EH (cell line): ENCODE data around the gene TRPC4AP.

Experiments
- DNase-seq: peaks from one replicate; pipeline ENCODE4 v3.0.0-alpha.2; 2015; ENCODE audit warnings: low read depth

Gene TRPC4AP

DNA sequence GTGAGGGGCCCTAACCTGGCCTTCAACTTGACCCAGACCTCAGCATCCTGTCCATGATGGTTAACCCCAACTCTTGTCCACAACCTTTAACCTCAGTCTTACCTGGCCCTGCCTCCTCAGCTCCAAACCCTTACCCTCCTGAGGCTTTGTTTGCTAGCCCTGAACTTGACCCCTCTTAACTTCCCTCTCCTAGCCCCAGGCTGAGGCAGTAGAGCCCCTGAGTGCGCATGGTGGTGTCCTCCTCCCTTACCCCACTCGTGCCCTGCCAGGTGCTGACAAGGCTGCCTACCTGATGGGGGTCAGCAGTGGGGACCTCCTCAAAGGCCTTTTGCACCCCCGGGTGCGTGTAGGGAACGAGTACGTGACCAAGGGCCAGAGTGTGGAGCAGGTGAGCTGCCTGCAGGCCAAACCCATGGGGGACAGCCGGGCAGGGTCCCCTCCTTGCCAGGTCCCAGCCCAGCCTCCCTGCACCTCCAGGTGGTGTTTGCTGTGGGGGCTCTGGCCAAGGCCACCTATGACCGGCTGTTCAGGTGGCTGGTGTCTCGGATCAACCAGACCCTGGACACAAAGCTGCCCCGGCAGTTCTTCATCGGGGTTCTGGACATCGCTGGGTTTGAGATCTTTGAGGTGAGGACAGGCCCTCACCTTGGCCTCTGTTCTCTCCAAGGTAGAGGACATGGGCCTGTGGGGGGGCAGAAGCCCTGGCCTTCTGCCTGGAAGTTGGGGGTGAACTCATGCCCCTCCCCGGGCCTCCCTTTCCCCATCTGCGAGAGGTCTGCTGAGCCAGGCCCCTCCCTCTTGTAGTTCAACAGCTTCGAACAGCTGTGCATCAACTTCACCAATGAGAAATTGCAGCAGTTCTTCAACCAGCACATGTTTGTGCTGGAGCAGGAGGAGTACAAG lies 105.1 kb downstream of the TRPC4AP start:
- DNase-seq = no peak

DNA sequence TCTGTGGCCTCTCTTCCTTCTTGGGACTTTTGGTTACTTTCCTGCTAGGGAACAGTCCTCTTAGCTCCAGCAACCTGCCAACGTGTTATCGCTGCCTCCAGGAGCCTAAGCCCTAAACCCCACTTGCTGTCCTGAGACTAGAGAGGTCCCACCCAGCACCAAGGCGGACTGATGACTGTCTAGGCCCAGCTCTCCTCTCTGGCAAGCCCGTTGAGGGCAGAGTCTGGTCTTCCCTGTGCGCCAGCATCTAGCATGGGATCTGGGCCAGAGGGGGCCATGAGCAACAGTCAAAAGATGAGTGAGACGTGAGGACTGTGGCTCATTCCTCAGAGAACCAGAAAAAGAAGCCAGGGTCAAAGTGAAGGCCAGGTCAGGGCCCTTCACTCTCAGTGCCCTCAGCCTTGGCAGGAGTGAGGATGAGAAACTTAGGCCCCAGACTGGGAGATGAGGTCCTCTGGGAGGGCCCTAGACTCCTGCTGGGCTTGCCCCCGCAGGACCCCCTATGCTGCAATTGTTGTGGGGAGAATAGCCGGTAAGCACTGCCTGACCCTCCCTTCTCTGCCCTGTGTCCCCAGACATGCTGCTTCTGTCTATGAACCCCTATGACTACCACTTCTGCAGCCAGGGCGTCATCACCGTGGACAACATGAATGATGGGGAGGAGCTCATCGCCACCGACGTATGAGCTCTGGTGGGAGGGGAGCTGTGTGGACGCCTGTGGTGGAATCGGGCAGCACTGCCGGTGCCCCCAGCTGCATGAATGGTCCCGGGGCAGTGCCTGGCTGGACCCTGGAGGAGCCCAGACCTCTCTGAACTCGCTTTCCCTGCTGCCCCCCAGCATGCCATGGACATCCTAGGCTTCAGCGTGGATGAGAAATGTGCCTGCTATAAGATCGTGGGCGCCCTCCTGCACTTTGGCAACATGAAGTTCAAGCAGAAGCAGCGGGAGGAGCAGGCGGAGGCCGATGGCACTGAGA lies 106.0 kb downstream of the TRPC4AP start:
- DNase-seq = peak; percentile 19

DNA sequence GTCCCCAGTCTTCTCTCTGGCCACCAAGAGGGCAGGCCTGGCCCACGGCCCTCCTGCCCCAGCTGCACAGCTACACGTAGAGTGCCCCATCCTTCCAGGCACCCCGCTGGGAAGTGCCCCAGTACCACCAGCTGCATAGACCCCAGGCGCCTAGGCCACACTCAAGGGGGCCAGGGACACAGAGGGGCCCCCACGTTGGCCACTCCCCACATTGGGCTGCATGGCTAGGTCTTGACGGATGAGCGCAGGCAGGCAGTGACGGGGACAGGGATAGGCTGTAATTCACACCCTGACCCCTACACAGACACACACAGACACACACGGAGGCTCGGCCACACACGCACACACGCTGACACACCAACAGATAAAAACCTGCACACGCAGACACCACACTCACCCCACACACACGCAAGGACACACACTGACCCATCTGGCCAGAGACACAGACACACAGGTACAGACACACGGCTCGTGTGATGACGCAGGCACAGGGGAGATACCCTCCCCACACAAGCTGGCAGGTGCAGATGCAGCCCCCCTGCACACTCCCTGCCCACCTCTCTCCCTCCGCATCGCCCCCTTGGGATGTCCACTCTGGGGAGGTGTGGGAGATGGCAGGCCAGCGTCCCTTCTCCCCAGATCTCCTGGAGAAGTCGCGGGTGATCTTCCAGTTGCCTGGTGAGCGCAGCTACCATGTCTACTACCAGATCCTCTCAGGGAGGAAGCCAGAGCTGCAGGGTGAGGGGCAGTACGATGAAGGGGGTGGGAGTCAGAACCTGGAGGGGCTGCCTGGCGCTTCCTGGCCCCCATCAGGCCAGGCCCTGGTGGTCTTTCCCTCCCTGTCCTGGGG lies 106.9 kb downstream of the TRPC4AP start:
- no peak for DNase-seq

DNA sequence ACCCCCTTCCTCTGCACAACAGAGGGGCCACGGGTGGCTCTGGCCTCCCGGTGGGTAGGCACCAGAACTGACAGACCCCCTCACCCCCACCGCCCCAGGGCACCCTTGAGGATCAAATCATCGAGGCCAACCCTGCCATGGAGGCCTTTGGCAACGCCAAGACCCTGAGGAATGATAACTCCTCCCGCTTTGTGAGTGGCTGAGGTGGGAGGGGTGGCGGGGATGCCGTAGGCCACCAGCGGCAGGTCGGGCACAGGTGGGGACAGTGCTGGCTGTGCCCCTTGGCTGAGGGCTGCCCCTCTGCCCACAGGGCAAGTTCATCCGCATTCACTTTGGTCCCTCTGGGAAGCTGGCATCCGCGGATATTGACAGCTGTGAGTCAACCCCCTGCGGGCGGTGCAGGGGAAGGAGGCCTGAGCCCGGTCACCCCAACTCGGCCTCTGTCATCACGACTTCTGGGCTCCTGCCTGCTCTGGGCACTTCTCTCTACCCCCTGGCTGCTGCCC lies 107.8 kb downstream of the TRPC4AP start:
- DNase-seq = no peak

DNA sequence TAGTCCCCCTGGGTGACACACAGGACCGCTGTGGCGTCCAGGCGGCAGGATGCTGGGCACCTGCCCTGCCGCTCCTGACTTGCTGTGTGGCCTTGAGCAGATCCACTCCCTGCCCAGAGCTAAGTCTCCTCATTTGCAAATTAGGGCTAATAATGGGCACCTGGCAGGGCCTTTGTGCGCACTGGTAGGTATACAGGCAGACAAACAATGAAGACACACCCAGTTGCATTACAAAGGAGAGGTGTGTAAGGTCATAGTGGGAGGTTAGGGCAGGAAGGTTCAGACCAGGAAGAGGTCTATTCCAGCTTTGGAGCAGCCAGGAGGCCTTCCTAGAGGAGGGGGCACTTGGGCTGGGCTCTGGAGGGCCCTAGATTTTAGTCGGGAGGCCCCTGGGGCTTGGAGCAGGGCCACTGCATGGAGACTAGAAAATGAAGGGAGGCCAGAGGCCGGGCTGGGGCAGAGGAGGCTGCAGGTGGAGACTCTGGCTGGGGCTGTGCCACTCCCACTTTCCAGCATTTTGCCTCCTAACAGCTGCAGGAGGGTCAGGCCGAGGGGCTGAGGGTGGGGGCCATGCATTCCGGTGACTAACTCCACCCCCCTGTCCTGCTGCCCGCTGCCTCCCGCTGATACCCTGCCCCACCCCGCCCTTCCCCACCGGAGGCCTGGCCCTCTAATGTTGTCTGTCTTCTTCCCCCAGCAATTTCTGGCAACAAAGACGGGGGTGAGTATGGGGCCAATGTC lies 108.4 kb downstream of the TRPC4AP start:
- DNase-seq = no peak

DNA sequence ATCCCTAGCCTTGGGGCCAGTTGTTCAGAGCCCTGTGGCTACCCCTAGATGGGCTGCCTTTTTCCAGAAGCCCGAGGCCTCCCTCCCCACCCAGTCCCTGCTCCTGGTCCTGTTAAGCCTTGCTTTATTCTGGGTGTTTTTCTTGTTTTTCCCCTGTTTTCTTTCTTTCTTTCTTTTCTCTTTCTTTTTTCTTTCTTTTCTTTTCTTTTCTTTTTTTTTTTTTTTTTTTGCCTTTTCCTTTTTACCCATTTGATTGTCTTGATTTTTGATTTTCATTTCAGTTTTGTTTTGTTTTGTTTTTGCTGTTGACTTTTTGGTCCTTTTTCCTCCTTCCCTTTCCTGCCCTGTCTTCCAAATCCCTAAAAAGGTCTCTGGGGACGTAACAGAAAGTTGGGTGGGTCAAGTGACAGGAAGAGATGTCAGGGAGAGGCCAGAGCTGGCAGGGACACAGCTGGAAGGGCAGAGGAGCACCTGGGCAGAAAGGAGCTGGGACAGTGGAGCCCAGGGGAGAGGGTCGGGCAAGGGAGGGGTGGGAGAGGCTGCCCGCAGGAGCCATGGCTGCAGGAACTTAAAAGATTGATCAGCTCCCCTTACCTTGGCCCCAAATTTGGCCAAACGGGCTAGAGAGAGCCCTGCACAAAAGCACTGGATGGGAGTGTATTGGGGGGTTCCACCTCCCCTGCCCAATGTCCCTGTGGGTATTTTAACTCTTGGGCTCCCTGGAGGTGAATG lies 109.4 kb downstream of the TRPC4AP start:
- DNase-seq = no peak

DNA sequence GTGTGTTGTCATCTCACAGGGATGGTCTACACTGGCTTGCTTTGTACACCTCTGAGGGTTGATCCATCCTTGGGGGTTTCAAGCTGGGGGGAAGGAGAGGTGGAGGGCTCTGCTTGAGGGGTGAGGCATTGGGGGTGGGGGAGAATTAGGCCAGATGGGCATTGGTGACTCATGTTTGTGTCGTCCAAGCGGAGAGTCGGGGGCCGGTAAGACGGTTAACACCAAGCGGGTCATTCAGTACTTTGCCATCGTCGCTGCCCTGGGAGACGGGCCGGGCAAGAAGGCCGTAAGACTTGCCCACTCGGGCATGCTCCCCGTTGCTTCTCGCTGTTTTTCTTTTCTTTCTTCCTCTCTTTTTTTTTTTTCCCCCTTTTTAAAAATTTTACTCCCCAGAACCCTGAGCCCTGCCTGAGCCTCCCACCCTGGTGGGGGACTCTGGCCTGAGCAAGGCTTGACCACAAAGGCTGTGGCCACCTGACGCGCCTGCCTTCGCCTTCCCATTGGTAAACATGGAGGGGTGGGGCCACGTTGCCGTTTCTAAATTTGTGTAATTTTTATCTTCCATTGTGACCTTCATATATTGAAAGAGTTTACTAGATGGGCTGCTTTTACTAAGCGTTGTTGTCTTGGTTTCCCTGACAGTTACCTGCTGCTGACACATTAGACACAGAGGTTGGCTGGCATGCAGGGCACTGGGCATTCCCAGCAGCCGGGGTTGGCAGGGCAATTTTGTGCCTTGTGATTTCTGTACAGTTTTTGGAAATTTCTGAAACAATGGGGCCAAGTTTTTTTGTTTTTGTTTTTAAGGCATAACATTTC lies 110.1 kb downstream of the TRPC4AP start:
- DNase-seq = no peak

DNA sequence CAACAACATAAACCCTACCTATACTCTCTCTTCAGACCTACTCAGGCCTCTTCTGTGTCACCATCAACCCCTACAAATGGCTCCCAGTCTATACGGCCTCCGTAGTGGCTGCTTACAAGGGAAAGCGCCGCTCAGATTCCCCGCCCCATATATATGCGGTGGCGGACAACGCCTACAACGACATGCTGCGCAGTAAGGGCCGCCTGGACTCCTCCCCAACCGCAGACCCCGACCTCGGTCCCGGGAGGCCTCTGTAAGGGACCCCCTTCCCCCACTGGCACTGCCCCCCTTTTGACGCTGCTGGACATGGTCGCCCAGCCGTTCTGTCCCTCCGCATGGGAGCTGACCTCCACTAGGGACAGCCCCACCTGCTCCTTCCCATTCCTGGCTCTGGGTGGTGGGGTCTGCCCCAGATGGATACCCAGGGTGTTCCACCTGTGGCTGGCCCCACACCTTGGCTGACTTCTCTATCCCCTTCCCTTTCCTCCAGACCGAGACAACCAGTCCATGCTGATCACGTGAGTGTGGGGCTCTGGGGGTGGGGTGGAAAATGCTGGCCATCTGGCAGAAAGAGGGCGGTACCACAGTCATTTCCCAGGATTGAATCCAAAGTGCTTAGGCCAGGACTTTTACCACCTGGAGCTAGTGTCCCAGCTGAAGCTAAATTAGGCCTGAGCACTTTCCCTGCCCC lies 111.9 kb downstream of the TRPC4AP start:
- peak; percentile 38 for DNase-seq

DNA sequence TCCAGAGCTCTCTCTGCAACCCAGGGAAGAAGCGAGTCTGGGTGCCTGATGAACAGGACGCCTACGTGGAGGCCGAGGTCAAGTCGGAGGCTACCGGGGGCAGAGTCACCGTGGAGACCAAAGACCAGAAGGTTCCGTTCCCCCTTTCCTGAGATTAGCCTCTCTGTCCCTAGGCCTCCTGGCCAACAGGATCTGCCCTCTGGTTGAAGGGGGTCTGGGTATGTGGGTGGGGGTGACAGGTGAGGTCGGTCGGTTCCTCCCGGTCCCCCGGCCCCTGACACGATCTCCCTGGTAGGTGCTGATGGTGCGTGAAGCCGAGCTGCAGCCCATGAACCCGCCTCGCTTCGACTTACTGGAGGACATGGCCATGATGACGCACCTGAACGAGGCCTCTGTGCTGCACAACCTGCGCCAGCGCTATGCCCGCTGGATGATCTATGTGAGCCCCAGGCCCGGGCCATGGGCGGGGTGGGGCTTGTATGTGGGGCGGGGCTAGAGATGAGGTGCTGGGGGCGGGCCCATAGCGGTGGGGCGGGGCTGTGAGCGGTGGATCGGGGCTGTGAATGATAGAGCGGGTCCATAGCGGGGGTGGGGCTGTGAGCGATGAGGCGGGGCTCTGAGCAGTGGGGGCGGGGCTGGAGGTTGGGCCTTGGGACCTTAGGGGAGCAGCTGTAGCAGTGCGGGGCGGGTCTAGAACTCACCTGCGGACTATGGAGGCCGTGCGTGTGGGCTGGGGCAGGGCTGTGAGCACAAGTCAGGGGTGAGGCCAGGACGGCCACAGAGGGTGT lies 113.0 kb downstream of the TRPC4AP start:
- DNase-seq = no peak

DNA sequence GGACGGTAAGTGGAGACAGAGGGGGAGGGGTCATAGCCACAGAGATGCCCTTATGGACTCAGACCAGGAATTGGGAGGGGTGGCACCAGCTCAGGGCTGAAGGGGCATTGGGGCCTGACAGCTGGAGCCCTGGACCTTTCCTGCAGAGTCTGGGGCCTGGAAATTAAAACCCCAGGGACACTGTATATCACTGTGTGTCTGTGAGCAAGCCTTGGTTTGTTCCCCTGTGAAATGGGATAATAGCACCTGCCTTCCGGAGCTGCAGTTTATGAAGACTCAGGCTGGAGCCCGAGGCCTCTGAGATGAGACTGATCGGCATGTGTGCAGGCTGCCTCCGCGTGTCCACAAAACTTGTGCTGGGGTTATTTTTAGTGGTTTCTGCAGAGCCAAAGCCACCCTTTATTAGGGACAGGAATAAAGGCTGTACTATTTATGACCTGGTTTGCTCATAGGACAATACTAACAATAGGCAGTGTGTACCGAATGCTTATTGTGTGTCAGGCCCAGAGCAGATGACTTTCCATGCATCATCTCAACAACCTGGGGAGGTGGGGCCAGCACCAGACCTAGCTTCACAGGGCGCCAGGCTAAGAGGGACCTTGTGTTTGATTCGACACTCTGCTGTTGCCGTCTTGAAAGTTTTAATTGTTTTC lies 114.4 kb downstream of the TRPC4AP start:
- no peak for DNase-seq

DNA sequence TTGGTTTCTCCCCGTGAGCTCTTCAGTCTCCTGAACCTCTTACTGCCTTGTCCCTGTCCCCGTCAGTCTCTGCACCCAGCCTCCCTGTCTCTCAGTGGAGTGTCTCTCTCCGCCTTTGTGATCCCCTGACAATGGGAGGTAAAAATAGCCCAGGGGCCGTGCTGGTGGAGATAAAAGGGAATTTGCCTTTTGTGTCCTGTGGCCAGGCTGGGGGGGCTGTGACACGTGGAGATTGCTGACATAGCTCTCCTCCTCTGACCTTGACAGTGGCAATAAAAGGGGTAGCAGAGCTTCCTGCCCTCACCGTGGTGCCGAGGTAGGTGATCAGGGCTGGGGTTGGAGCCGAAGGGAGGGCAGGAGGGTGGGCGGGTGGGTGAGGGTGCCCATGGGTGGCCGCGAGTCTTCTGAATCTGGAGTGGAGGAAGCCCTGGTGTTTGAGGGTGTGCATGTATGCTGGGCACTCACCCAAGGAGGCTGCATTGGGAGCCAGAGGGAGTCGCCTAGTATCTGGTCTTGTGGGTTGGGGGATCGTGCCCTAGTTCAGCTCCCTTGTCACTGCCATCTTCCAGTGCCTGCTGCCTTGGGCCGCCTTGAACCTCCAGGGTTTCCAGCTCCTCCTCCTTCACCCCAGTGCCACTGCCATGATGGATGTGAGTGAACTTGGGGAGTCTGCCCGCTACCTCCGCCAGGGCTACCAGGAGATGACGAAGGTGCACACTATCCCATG lies 115.1 kb downstream of the TRPC4AP start:
- DNase-seq = no peak

DNA sequence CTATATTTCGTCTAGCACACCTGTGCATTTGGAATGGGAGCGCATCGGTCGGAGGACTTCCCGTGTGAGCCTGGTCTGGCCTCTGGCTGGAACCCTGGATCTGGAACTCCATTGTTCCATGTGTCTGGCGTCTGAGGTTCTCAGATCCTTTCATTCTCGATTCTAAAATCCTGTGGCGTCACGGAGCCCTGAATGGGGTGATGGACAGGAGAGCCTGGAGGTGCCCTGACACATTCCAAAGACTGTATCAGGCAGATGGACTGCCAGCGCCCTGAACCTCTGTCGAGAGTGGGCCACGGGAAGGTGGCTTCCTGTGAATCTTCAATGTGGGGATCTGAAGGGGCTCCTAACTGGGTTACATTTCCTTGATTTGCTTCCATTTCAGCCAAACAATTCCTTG lies 116.3 kb downstream of the TRPC4AP start:
- DNase-seq = no peak

DNA sequence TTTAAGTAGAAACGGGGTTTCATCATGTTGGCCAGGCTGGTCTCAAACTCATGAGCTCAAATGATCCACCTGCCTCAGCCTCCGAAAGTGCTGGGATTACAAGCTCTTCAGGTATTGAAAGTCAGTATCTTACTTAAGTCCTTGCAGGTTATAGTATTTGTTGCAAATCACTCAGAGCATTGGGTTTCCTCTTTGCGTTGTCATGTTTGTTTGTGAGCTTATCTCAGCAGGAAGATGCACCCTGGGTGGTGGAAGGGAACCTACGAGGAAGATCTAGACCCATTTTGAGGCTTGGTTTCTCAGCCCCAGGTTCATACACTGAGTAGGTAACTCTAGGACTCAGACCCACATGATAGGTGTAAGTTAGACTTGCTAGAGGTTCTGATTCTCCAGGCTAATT lies 118.4 kb downstream of the TRPC4AP start:
- no peak for DNase-seq

DNA sequence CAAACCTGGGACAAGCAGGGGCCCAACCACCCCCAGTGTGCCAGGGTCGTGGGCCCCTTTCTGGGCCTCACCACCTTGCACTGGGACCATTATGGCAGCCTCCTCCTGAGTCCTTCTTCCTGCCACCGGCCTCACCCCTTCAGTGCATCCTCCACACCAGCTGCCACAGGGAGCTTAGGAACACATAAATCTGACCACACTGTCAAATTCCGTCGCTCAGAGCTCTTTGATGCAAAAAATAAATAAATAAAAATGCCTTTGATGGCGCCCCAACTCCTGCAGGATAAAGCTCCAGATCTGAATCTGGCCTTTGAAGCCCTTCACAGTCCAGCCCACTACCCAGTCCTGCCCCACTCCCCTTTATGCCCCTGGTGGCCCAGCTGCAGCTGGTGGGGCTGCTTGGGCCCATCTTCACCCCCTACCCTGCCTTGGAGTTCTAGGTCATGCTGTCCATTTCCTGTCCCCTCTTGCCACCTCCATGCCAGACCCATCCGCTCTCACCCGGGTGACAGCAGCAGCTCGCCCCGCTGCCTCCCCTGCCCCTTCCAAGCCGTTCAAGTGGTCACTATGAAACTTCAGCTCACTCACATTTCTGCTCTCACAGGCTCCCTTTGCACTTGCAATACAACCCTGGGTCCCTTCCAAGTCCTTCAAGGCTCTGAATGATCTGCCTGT lies 120.9 kb downstream of the TRPC4AP start:
- no peak for DNase-seq

DNA sequence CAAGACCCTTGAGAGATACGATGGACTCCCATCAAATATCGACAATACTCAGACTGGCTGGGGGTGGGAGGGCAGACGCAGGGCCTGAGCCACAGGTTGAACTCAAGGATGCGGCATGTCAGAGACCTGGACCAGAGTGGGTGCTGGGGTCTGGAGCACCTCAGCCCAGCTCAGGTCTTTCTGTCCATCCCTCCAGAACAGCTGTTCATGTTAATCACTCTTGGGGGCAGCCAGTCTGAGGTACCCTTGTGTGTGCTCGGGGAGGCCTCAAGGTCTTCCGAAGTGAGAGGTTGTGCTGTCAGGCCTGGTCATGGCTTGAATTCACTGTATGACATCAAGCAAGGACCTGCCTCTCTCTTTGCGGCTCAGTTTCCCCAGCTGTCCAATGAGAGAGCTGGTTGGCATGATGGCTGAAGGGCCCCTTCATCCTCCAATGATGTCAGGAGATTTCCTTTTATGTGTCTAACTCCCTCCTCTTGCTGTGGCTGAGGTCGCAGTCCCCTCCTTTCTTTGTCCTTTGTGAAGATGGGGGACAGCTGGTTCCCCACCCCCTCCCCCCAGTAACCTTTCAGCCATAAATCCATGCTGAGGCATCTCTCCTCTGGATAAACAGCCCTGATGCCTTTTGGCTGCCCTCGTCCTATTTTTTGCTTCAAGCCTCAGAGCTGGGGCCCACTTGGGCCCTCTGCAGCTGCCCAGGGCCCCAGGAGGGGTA lies 121.6 kb downstream of the TRPC4AP start:
- DNase-seq = no peak
